Testis (tissue), 3 donors: Measurements from ENCODE around the gene IL1RAPL2. TPM values are rescaled to one million over a fixed set of nuclear protein-coding genes. Genes with fewer than 3 reads are reported as not detected.

Experiments
- DNase-seq: peaks from one replicate; pipeline ENCODE4 v3.0.0-alpha.2; 2019
- H3K27ac ChIP-seq, 2 donors: fragments of 200-600 bp; sonication (generic); one replicate each; pipeline ENCODE4 v1.5.1; 2019
- H3K27me3 ChIP-seq: fragments of 200-600 bp; sonication (generic); one replicate; pipeline ENCODE4 v1.5.1; 2019
- H3K36me3 ChIP-seq: fragments of 200-600 bp; sonication (generic); one replicate; pipeline ENCODE4 v1.5.1; 2017; ENCODE audit warnings: low read depth; ENCODE audit errors: missing control alignments
- H3K4me1 ChIP-seq: fragments of 200-600 bp; sonication (generic); one replicate; pipeline ENCODE4 v1.5.1; 2019
- H3K4me3 ChIP-seq, 2 donors: fragments of 200-600 bp; sonication (generic); one replicate each; pipeline ENCODE4 v1.5.1; 2017 to 2019
- H3K9me3 ChIP-seq: fragments of 200-600 bp; sonication (generic); one replicate; pipeline ENCODE4 v1.5.1; 2017
- CTCF ChIP-seq, 3 experiments: fragments of 450-650 bp in 2 of 3; fragments of 200-600 bp in 1 of 3; sonication (generic) in 1 of 3; IDR thresholded peaks; one replicate each; pipeline ENCODE4 v1.5.1; 2016 to 2019; ENCODE audit warnings: antibody characterized with exemption in 3 of 3, mild to moderate bottlenecking in 2 of 3, moderate library complexity in 1 of 3
- POLR2A ChIP-seq: fragments of 450-650 bp; IDR thresholded peaks from one replicate; pipeline ENCODE4 v1.6.1; 2017; ENCODE audit warnings: antibody characterized with exemption, mild to moderate bottlenecking, moderate library complexity
- WGBS, 2 donors: methylation state at CpG; one replicate each; pipeline ENCODE4 v1.1.5; 2018; 5-methylcytosine and 5-hydroxymethylcytosine counted together
- intact Hi-C: fragments of 100-400 bp; cut with DNase I; formaldehyde crosslinking; loops from one replicate; pipeline ENCODE4 v1.15.1; 2023; ENCODE audit warnings: low total_unique reads
- polyA plus RNA-seq: library from polyadenylated mRNA; stranded (reverse); fragments of 350-450 nt; fragmentation: Illumina TruSeq; extraction: RNeasy Lipid Tissue Mini Kit (QIAGEN cat#74804); gene quantifications from one replicate; pipeline ENCODE4 v1.2.3, GENCODE V29; 2014; ENCODE audit warnings: low read depth, low replicate concordance; ENCODE audit not compliant: insufficient read depth
- total RNA-seq, 2 donors: library from RNA; depleted of rRNA; stranded (reverse); fragments of >200 nt; gene quantifications; one replicate each; pipeline ENCODE4 v1.2.3, GENCODE V29; 2016

IL1RAPL2 gene
- total and polyA plus RNA-seq, 3 donors from 2014 or later = 0.47 to 1.3 (median 1.2) TPM

- no peak for DNase-seq
- Histone ChIP-seq H3K36me3 (no peaks in the 10 kb centered on the region), H3K4me1 (no peaks in the 10 kb centered on the region), H3K9me3 (no peaks in the 10 kb centered on the region), H3K27me3 (no peaks in the 10 kb centered on the region), H3K27ac (no peak overlapping the region), H3K4me3 (no peak overlapping the region)
- TF ChIP-seq POLR2A = no peak
- intact Hi-C loops = no loop called here
These were observed 902.7 kb downstream of the IL1RAPL2 start for GRCh38 chrX:105468741-105469140.

GRCh38 chrX:105471597-105471996, 905.6 kb downstream of the IL1RAPL2 start:
- H3K4me3 ChIP-seq = no peak overlapping the region
- no peaks in the 10 kb centered on the region for H3K27me3 ChIP-seq
- H3K27ac ChIP-seq = no peak overlapping the region
- intact Hi-C loops = no loop called here
- no peaks in the 10 kb centered on the region for H3K9me3 ChIP-seq
- no peaks in the 10 kb centered on the region for H3K36me3 ChIP-seq
- H3K4me1 ChIP-seq = no peaks in the 10 kb centered on the region
- no peak for DNase-seq
- TF ChIP-seq POLR2A (no peak), CTCF (IDR thresholded peaks at IDR 0.05) (no peak)

- Histone ChIP-seq H3K9me3 (no peaks in the 10 kb centered on the region), H3K27ac (no peak overlapping the region), H3K4me3 (no peak overlapping the region), H3K36me3 (no peaks in the 10 kb centered on the region), H3K27me3 (no peaks in the 10 kb centered on the region), H3K4me1 (no peaks in the 10 kb centered on the region)
- TF ChIP-seq CTCF (IDR thresholded peaks at IDR 0.05) (no peak), POLR2A (no peak)
- no peak for DNase-seq
- intact Hi-C loops = no loop called here
These were observed 909.8 kb downstream of the IL1RAPL2 start for GRCh38 chrX:105475801-105476200.

- 92 to 100% methylated on average over 1 of the region's 1 CpG for WGBS, 2 donors
- no peaks in the 10 kb centered on the region for H3K9me3 ChIP-seq
- H3K27ac ChIP-seq = no peak overlapping the region
- H3K36me3 ChIP-seq = no peaks in the 10 kb centered on the region
- no peak overlapping the region for H3K4me3 ChIP-seq
- H3K27me3 ChIP-seq = no peaks in the 10 kb centered on the region
- intact Hi-C loops = no loop called here
- TF ChIP-seq CTCF (IDR thresholded peaks at IDR 0.05) (no peak), POLR2A (no peak)
- no peaks in the 10 kb centered on the region for H3K4me1 ChIP-seq
- DNase-seq = no peak
These were observed 911.4 kb downstream of the IL1RAPL2 start for GRCh38 chrX:105477351-105477750.

GRCh38 chrX:105480646-105481310, 914.8 kb downstream of the IL1RAPL2 start:
- Histone ChIP-seq H3K27me3 (no peaks in the 10 kb centered on the region), H3K4me1 (no peaks in the 10 kb centered on the region), H3K4me3 (no peak overlapping the region), H3K27ac (no peak overlapping the region), H3K9me3 (no peaks in the 10 kb centered on the region), H3K36me3 (no peaks in the 10 kb centered on the region)
- 100% methylated on average over 1 of the region's 1 CpG; no CpG with 5 or more reads in 1 of the 2 donors for WGBS, 2 donors
- TF ChIP-seq CTCF (IDR thresholded peaks at IDR 0.05) (no peak), POLR2A (no peak)
- DNase-seq = no peak
- intact Hi-C loops = no loop called here
